SK-N-SH treated with all-trans-retinoic acid at 6 μM for 48 hours (cell line): Measurements from ENCODE around the gene HSPB8.

Experiments
- ATAC-seq: fragments of 200-7000 bp; cut with Tn5 transposase; 3 replicates; pipeline ENCODE4 v1.9.1; 2020; ENCODE audit warnings: mild to moderate bottlenecking, moderate library complexity
- ARNTL ChIP-seq: fragments of 450-650 bp; formaldehyde crosslinking; IDR thresholded peaks from 2 replicates; pipeline ENCODE4 v1.5.0; 2020; ENCODE audit warnings: low read depth, mild to moderate bottlenecking, moderate library complexity, borderline replicate concordance
- BACH2 ChIP-seq: fragments of 250-450 bp; sonication (Bioruptor Pico); IDR thresholded peaks from 2 replicates; pipeline ENCODE4 v1.9.0; 2021; ENCODE audit warnings: mild to moderate bottlenecking, borderline replicate concordance
- CREB5 ChIP-seq: fragments of 250-450 bp; sonication (Bioruptor Pico); IDR thresholded peaks from 2 replicates; pipeline ENCODE4 v1.5.1; 2020; ENCODE audit warnings: low read depth, mild to moderate bottlenecking, moderate library complexity
- CSDC2 ChIP-seq: fragments of 250-450 bp; sonication (Bioruptor Pico); IDR thresholded peaks from 2 replicates; pipeline ENCODE4 v1.5.0; 2020; ENCODE audit warnings: mild to moderate bottlenecking, moderate library complexity
- CSRNP3 ChIP-seq: fragments of 250-450 bp; sonication (Bioruptor Pico); IDR thresholded peaks from 2 replicates; pipeline ENCODE4 v1.5.1; 2021; ENCODE audit warnings: mild to moderate bottlenecking, moderate library complexity
- ESRRG ChIP-seq: fragments of 250-450 bp; sonication (Bioruptor Pico); IDR thresholded peaks from 2 replicates; pipeline ENCODE4 v1.6.1; 2021; ENCODE audit warnings: mild to moderate bottlenecking
- GLIS3 ChIP-seq: fragments of 250-450 bp; sonication (Bioruptor Pico); IDR thresholded peaks from 2 replicates; pipeline ENCODE4 v1.5.0; 2020; ENCODE audit warnings: mild to moderate bottlenecking, moderate library complexity
- ISL1 ChIP-seq: fragments of 250-450 bp; sonication (Bioruptor Pico); IDR thresholded peaks from 2 replicates; pipeline ENCODE4 v2.1.2; 2022; ENCODE audit warnings: mild to moderate bottlenecking, moderate library complexity
- PATZ1 ChIP-seq: fragments of 250-450 bp; sonication (Bioruptor Pico); IDR thresholded peaks from 2 replicates; pipeline ENCODE4 v1.8.0; 2020; ENCODE audit warnings: mild to moderate bottlenecking, moderate library complexity, borderline replicate concordance
- POU6F1 ChIP-seq: fragments of 250-450 bp; sonication (Bioruptor Pico); IDR thresholded peaks from 2 replicates; pipeline ENCODE4 v1.8.0; 2021; ENCODE audit warnings: low read depth, mild to moderate bottlenecking, moderate library complexity, borderline replicate concordance
- PPARA ChIP-seq: fragments of 250-450 bp; sonication (Bioruptor Pico); IDR thresholded peaks from 2 replicates; pipeline ENCODE4 v1.5.0; 2020; ENCODE audit warnings: mild to moderate bottlenecking, borderline replicate concordance
- SNAI2 ChIP-seq: fragments of 250-450 bp; sonication (Bioruptor Pico); IDR thresholded peaks from 2 replicates; pipeline ENCODE4 v1.5.0; 2020; ENCODE audit warnings: mild to moderate bottlenecking, moderate library complexity
- TCF4 ChIP-seq: fragments of 250-450 bp; sonication (Bioruptor Pico); IDR thresholded peaks from 2 replicates; pipeline ENCODE4 v1.8.0; 2021; ENCODE audit warnings: mild to moderate bottlenecking, moderate library complexity, borderline replicate concordance
- TOX ChIP-seq: fragments of 250-450 bp; sonication (Bioruptor Pico); IDR thresholded peaks from 2 replicates; pipeline ENCODE4 v1.8.0; 2021; ENCODE audit warnings: mild to moderate bottlenecking, moderate library complexity, borderline replicate concordance
- TSHZ2 ChIP-seq: fragments of 250-450 bp; sonication (Bioruptor Pico); IDR thresholded peaks from 2 replicates; pipeline ENCODE4 v1.5.0; 2020; ENCODE audit warnings: mild to moderate bottlenecking, moderate library complexity
- ZC3H10 ChIP-seq: fragments of 250-450 bp; sonication (Bioruptor Pico); IDR thresholded peaks from 2 replicates; pipeline ENCODE4 v1.5.1; 2021; ENCODE audit warnings: mild to moderate bottlenecking, moderate library complexity
- ZFP3 ChIP-seq: fragments of 250-450 bp; sonication (Bioruptor Pico); IDR thresholded peaks from 2 replicates; pipeline ENCODE4 v1.5.0; 2020; ENCODE audit warnings: mild to moderate bottlenecking, moderate library complexity
- ZFP30 ChIP-seq: fragments of 450-650 bp; formaldehyde crosslinking; IDR thresholded peaks from 2 replicates; pipeline ENCODE4 v1.5.0; 2022; ENCODE audit warnings: mild to moderate bottlenecking, moderate library complexity
- ZNF8 ChIP-seq: fragments of 450-650 bp; formaldehyde crosslinking; IDR thresholded peaks from 2 replicates; pipeline ENCODE4 v1.5.0; 2020; ENCODE audit warnings: mild to moderate bottlenecking, moderate library complexity

Gene HSPB8

GRCh38 chr12:119229205-119229604, 50.5 kb downstream of the HSPB8 start:
- ATAC-seq = no peak
- TF ChIP-seq GLIS3 (CRISPR knock-in tag) (no peak), TSHZ2 (no peak), ZNF8 (no peak), TCF4 (no peak), BACH2 (CRISPR knock-in tag) (no peak), CREB5 (CRISPR knock-in tag) (no peak), TOX (CRISPR knock-in tag) (no peak), CSDC2 (CRISPR knock-in tag) (no peak), PATZ1 (CRISPR knock-in tag) (no peak), SNAI2 (CRISPR knock-in tag) (no peak), ZC3H10 (CRISPR knock-in tag) (no peak), POU6F1 (CRISPR knock-in tag) (no peak), ZFP30 (CRISPR knock-in tag) (no peak), ARNTL (CRISPR knock-in tag) (no peak), CSRNP3 (CRISPR knock-in tag) (no peak), ESRRG (CRISPR knock-in tag) (no peak), ISL1 (no peak), PPARA (no peak)
- TF ChIP-seq, all 23 proteins: peak for 0

GRCh38 chr12:119229837-119230236, 51.1 kb downstream of the HSPB8 start:
- no peak for ATAC-seq
- TF ChIP-seq ESRRG (CRISPR knock-in tag) (no peak), CSDC2 (CRISPR knock-in tag) (no peak), ZFP3 (no peak), PATZ1 (CRISPR knock-in tag) (no peak), ZC3H10 (CRISPR knock-in tag) (no peak), CSRNP3 (CRISPR knock-in tag) (no peak)
